Transverse colon (tissue), 4 donors: ENCODE data around the gene TAL1. TPM values are rescaled to one million over a fixed set of nuclear protein-coding genes. Genes with fewer than 3 reads are reported as not detected.

Source experiments
- DNase-seq: peaks from one replicate; pipeline ENCODE4 v3.0.0-alpha.2; 2019
- H3K27ac ChIP-seq, 4 donors: fragments of 200-600 bp; sonication (generic); 2 replicates each; pipeline ENCODE4 v1.5.1; 2016 to 2018; ENCODE audit warnings: inconsistent platforms in 4 of 4
- H3K27me3 ChIP-seq: fragments of 200-600 bp; sonication (generic); 2 replicates; pipeline ENCODE4 v1.5.1; 2017; ENCODE audit warnings: inconsistent platforms
- H3K36me3 ChIP-seq, 4 donors: fragments of 200-600 bp; sonication (generic); 2 replicates each; pipeline ENCODE4 v1.5.1; 2017 to 2019; ENCODE audit warnings: inconsistent platforms in 4 of 4
- H3K4me1 ChIP-seq, 4 donors: fragments of 200-600 bp; sonication (generic); 2 replicates each; pipeline ENCODE4 v1.5.1; 2017 to 2020; ENCODE audit warnings: inconsistent platforms in 4 of 4
- H3K4me3 ChIP-seq, 4 donors: fragments of 200-600 bp; sonication (generic); 1 replicate in 1 of 4; 2 replicates in 3 of 4; pipeline versions ENCODE4 v1.5.1 to v1.6.1; 2017 to 2019; ENCODE audit warnings: inconsistent platforms in 4 of 4
- H3K9me3 ChIP-seq, 2 donors: fragments of 200-600 bp; sonication (generic); 2 replicates each; pipeline ENCODE4 v1.5.1; 2017 to 2019; ENCODE audit warnings: inconsistent platforms in 2 of 2
- EP300 ChIP-seq: sonication (generic); formaldehyde crosslinking; IDR thresholded peaks from one replicate; pipeline ENCODE4 v1.6.1; 2017; ENCODE audit warnings: antibody characterized with exemption, low read depth
- POLR2A ChIP-seq: fragments of 450-650 bp; IDR thresholded peaks from one replicate; pipeline ENCODE4 v1.6.1; 2016; ENCODE audit warnings: antibody characterized with exemption, mild to moderate bottlenecking, moderate library complexity
- POLR2AphosphoS5 ChIP-seq, 3 donors: sonication (generic); formaldehyde crosslinking; IDR thresholded peaks; one replicate each; pipeline ENCODE4 v1.6.1; 2016; ENCODE audit warnings: antibody characterized with exemption in 3 of 3
- WGBS, 2 donors: methylation state at CpG; one replicate each; pipeline ENCODE4 v1.1.5; 2018; ENCODE audit warnings: low coverage in 1 of 2; 5-methylcytosine and 5-hydroxymethylcytosine counted together
- in situ Hi-C, 4 donors: fragments of 200-750 bp; cut with MboI; loops; one replicate each; pipeline versions ENCODE4 v1.15.0 to v1.15.1; 2017; ENCODE audit warnings: low sequenced_read_pairs in 3 of 4, low pct_ligation_motif_present in 1 of 4, low pct_unique_long_range_greater_than_20kb in 1 of 4
- intact Hi-C: fragments of 100-400 bp; cut with DNase I; formaldehyde crosslinking; loops from one replicate; pipeline ENCODE4 v1.15.1; 2023; ENCODE audit warnings: low total_unique reads
- total RNA-seq, 4 donors: library from RNA; depleted of rRNA; stranded (reverse); fragments of >200 nt; gene quantifications; one replicate each; pipeline ENCODE4 v1.1.0, GENCODE V29; 2016
- TF ChIP-seq, protein P1 (sequence below), 5 experiments: fragments of 200-600 bp in 3 of 5; fragments of 450-650 bp in 2 of 5; sonication (generic) in 3 of 5; IDR thresholded peaks; 1 replicate in 2 of 5; 2 replicates in 3 of 5; pipeline ENCODE4 v1.5.1; 2016 to 2017; ENCODE audit warnings: antibody characterized with exemption in 5 of 5, inconsistent platforms in 3 of 5, mild to moderate bottlenecking in 2 of 5, moderate library complexity in 1 of 5

The TAL1 gene
- total RNA-seq, 4 donors from 2014 or later = 0.80 to 7.9 (median 1.9) TPM

DNA sequence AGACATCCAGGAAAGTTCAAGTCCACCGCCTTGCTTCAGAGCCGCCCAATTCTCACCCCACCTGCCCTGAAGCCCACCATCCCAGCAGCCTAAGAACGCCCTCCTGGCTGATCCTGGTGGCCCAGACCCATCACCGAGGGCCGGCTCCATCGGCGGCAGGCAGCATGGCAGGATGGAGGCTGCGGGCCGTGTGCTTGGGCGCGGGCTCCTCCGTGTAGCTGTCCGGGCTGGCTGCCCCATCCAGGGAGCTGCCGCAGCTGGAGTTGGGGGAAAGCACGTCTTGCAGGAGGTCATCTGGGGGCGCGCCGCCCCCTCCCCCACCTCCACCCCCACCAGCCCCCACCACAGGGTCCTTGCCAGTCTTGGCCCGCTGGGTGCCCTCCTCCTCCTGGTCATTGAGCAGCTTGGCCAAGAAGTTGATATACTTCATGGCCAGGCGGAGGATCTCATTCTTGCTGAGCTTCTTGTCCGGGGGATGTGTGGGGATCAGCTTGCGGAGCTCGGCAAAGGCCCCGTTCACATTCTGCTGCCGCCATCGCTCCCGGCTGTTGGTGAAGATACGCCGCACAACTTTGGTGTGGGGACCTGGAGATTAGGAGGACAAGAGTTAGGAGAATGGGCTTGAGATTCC lies 12.3 kb downstream of the TAL1 start:
- peaks cover 35% of the 10 kb centered on the region for H3K27me3 ChIP-seq
- DNase-seq = no peak
- H3K4me3 ChIP-seq = no peak overlapping the region
- H3K27ac ChIP-seq = no peak overlapping the region
- WGBS, 2 donors = 88 to 93% methylated on average over 5 to 25 of the region's 29 CpGs
- TF ChIP-seq EP300 (no peak), POLR2AphosphoS5 (IDR thresholded peaks at IDR 0.05) (no peak), POLR2A (no peak)
- TF ChIP-seq, protein P1, sequence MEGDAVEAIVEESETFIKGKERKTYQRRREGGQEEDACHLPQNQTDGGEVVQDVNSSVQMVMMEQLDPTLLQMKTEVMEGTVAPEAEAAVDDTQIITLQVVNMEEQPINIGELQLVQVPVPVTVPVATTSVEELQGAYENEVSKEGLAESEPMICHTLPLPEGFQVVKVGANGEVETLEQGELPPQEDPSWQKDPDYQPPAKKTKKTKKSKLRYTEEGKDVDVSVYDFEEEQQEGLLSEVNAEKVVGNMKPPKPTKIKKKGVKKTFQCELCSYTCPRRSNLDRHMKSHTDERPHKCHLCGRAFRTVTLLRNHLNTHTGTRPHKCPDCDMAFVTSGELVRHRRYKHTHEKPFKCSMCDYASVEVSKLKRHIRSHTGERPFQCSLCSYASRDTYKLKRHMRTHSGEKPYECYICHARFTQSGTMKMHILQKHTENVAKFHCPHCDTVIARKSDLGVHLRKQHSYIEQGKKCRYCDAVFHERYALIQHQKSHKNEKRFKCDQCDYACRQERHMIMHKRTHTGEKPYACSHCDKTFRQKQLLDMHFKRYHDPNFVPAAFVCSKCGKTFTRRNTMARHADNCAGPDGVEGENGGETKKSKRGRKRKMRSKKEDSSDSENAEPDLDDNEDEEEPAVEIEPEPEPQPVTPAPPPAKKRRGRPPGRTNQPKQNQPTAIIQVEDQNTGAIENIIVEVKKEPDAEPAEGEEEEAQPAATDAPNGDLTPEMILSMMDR (IDR thresholded peaks at IDR 0.05) = no peak
- intact Hi-C loops = no loop called here
- no peaks in the 10 kb centered on the region for H3K9me3 ChIP-seq
- H3K36me3 ChIP-seq = no peaks in the 10 kb centered on the region
- peaks cover 0 to 1% (median 0%) of the 10 kb centered on the region in 4 donors for H3K4me1 ChIP-seq
- in situ Hi-C loops = no loop called here

DNA sequence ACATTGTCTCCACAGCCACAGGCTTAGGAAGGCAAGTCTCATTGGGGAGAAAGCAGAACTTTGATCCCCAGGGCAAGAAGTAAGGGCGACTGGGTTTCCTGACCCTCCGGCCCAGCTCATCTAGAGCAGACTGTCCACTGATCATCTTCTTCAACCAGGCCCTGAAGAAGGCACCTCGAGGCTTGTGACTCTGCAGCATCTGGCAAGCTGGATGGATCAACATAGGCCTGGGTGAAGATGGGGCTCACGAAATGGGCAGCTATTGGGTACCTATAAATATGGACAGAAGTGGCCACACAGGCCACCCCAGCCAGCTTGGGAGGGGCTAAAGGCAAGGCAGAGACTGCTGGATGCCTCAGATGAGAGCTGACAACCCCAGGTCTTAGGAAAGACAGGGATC lies 13.0 kb downstream of the TAL1 start:
- WGBS, 2 donors = 71% methylated on average over 4 of the region's 4 CpGs; no CpG with 5 or more reads in 1 of the 2 donors
- intact Hi-C loops = no loop called here

DNA sequence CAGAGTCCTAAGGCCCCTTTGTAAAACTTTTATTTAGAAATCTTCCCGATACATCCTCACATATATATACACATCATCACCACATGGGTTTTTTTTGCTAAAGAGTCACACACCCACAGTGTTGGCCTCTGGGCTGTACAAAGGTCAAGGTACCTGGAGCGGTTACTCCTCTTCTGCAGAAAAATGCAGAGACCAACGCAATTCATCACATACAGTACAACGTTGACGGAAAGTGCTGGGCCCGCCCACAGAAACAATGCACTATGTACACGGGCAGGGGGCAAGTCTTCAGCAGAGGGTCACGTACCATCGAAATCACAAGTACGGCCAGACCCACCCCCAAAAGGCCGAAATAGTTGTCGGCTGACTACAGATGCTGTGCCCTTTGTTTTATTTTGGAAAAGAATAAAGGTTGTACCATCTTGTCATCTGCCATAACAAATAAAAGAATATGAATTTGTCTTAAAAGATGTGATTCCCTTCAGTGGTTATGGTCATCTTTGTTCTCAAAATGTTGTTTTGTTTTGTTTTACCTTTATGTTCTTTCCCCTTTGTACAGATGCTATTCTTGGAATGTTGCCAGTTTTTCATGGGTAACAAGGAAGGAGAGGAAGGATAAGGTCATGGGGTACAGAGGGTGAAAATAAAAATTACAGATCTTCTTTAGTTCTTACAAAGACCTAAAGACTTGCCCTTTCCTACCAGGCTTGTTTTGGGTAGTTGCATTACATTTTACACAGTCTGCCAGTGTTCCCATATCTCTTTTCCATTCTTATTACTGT lies 15.6 kb downstream of the TAL1 start:
- H3K4me3 ChIP-seq = no peak overlapping the region
- no peak for DNase-seq
- no peaks in the 10 kb centered on the region for H3K36me3 ChIP-seq
- no peaks in the 10 kb centered on the region for H3K4me1 ChIP-seq
- no peaks in the 10 kb centered on the region for H3K9me3 ChIP-seq
- H3K27me3 ChIP-seq = peaks cover 2% of the 10 kb centered on the region
- WGBS, 2 donors = 87 to 92% methylated on average over 8 to 12 of the region's 12 CpGs
- no peak for TF ChIP-seq POLR2A
- TF ChIP-seq POLR2AphosphoS5 (IDR thresholded peaks at IDR 0.05) = no peak
- TF ChIP-seq EP300 = no peak
- TF ChIP-seq, protein P1 (IDR thresholded peaks at IDR 0.05) = no peak
- in situ Hi-C loops (no loop called here), intact Hi-C loops (no loop called here)
- H3K27ac ChIP-seq = no peak overlapping the region

More for the DNA sequence above, 13.0 kb downstream of the TAL1 start:
- in situ Hi-C loops = no loop called here
- TF ChIP-seq POLR2A (no peak), POLR2AphosphoS5 (IDR thresholded peaks at IDR 0.05) (no peak), EP300 (no peak)
- TF ChIP-seq, protein P1 (IDR thresholded peaks at IDR 0.05) = no peak
- Histone ChIP-seq H3K4me3 (no peak overlapping the region), H3K4me1 (no peaks in the 10 kb centered on the region), H3K27me3 (peaks cover 28% of the 10 kb centered on the region), H3K27ac (no peak overlapping the region), H3K36me3 (no peaks in the 10 kb centered on the region), H3K9me3 (no peaks in the 10 kb centered on the region)
- DNase-seq = no peak

DNA sequence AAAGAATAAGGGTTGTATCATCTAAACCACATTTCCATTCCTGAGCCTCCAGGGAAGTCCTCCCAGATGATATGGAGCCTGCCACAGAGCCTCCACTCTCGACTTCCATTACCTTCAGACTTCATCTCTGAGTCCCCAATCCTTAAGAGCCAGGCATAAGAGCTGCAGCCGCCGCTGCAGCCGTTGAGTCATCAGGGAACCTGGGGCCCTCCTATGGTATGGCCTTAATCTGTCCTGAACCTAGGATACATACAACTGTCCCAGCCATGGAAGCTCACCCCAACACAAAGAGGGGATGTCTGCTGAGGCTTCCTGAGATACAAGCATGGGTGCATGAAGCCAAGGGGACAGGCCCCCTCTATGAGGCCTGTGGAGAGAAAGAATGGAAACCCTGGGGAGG lies 16.3 kb downstream of the TAL1 start:
- WGBS, 2 donors = 89% methylated on average over 4 of the region's 4 CpGs; no CpG with 5 or more reads in 1 of the 2 donors
- intact Hi-C loops = no loop called here
- Histone ChIP-seq H3K4me1 (no peaks in the 10 kb centered on the region), H3K9me3 (no peaks in the 10 kb centered on the region), H3K27ac (no peak overlapping the region), H3K4me3 (no peak overlapping the region), H3K27me3 (no peaks in the 10 kb centered on the region), H3K36me3 (no peaks in the 10 kb centered on the region)
- in situ Hi-C loops = no loop called here
- no peak for DNase-seq
- TF ChIP-seq POLR2AphosphoS5 (IDR thresholded peaks at IDR 0.05) = no peak
- TF ChIP-seq, protein P1 (IDR thresholded peaks at IDR 0.05) = no peak
